HG03575 (cell line): ENCODE results near the gene ARHGEF7.

Experiments used
- ATAC-seq: cut with Tn5 transposase; IDR thresholded peaks from one replicate; pipeline ENCODE4 v1.9.1; 2021; ENCODE audit not compliant: unreplicated experiment, insufficient number of reproducible peaks, low FRiP score; ENCODE audit errors: extremely low read depth

ARHGEF7 gene

DNA sequence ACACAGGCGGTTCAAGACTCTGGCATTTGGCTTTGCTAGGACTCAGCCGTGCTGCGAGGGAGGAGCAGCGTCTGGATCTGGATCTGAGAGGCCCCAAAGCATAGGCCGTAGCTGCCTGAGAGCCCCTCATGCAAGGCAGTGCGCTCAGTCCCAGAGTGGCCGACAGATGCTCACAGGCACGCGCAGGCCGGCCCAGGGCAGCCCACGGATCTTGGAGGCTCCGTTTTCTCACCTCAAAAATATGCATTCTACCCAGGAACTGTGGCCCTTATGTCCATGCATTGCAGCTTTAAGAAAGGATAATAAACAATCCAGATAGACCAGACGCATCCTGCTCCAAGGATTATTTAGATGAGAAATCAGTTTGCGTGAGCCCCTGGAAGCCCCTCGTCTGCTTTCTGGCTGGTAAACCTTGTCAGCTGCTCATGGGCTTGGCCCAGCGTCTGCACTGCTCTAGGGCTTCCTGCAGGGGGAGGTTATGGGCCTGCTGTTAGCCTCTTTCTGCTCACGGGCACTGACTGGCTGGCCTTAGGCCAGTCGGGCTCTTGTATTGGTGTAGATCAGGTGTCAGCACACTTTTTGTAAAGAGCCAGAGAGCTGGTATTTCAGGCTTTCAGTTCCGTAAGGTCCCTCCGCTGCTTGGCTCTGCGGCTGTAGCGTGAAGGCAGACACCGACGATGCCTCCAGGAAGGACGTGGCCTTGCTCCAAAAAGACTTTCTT, 229.5 kb downstream of the ARHGEF7 start:
- no peak for ATAC-seq

DNA sequence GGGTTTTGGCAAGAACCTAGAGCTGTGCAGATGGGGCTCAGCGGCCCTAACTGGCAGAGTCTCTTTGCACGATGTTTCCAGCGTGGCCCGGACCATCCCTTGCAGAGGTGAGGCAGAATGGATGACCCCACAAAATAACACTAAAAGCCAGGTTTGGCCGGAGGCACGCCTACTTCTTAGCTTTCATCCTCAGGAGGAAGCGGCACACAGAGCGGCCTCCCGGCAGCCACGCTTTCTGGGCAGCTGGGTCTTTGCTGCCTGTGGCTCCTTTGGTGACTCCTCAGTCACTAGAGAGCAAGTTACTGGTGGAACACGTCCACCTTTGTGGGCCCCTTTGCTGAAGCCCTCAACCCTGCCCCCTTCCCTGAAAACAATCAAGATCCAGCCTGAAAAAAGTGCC, 230.6 kb downstream of the ARHGEF7 start:
- ATAC-seq, result no peak

DNA sequence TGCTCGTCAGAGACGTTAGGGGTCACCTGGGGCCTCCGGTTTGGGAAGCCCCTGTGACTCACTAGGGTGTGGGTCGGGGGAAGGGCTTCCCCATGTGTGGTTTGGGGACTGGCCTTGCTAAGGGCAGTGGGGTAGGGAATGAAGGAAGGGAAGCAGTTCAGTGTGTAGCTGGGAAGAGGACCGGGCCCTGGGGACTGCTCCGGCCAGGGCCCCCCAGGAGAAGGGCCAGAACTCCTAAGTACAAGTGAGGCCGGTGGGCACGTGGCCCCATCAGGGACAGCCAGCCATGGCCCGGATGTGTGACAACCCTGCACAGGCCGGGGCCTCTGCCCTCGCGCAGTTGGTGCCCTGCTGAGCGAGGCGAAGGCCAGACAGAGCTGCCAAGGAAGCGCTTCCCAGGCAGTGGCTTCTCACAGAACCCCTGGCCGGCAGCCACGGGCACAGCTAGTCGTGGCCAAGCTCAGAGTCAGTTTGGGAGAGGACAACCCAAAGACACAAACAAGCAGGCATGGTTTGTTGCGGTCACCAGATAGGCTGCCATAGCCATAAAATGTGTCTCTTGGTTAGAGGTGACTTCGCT, 231.1 kb downstream of the ARHGEF7 start:
- no peak for ATAC-seq

DNA sequence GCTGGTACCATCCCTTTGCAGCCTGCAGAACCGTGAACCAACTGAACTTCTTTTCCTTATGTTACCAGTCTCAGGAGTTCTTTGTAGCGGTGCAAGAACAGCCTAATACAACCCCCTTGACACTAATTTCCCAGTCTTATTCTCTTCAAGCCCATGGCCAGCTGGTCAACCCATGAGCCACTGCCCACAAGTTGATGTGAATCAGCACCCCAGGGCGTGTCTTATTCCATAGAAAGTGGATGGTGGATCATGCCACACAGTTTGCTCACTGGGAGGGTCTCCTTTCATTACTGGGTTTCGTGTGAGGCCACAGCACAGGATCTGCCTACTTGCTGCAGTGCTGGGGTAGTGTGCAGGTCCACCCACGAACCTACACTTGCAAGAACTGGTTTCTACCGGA, 232.3 kb downstream of the ARHGEF7 start:
- no peak for ATAC-seq

DNA sequence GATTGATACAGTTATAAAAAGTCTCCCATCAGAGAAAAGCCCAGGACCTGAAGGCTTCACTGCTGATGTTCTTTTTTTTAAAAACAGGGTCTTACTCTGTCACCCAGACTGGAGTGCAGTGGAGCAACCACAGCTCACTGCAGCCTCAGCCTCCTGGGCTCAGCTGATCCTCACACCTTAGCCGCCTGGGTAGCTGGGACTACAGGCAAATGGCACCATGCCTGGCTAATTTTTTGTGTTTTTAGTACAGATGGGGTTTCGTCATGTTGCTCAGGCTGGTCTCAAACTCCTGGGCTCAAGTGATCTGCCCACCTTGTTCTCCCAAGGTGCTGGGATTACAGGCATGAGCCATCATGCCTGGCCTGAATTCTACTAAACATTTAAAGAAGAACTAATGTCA, 238.4 kb downstream of the ARHGEF7 start:
- no peak for ATAC-seq

DNA sequence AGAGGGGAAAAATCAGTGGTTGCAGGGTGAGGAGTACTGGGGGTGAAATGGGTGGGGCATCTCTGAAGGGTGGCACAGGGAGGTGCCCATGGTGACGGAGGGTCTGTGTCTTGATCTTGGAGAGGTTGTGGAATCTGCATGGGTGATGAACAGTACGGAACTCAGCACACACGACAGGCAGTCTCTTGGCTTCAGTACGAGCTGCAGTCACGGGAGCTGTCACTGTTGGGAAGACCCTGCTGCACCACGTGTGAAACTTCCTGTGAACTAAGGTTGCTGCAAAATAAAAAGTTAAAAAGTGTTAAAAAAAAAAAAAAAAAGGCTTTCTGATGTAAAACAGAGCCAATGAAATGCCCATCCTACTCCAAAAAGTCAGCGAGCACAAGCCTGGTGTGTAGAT, 239.7 kb downstream of the ARHGEF7 start:
- no peak for ATAC-seq
